GM10248 (cell line): ENCODE measurements around the gene GYG1.
"Not testable (repeated sequence)": the region's sequence is repeated elsewhere in the genome, so short reads cannot be mapped to it uniquely, and the experiment has no call there.

Experiments used
- CTCF ChIA-PET: fragments of 300-600 bp; sonication (Branson Sonifier 250); formaldehyde crosslinking; extraction: SDS; loops from one replicate; lab custom pipeline; 2021; ENCODE audit warnings: antibody characterized with exemption; lab: Yijun Ruan, JAX
- POLR2A ChIA-PET: fragments of 350-650 bp; sonication (Branson Sonifier 250); formaldehyde crosslinking; extraction: SDS; loops from one replicate; lab custom pipeline; 2020; ENCODE audit warnings: antibody characterized with exemption; lab: Yijun Ruan, JAX
- DNase-seq: peaks from one replicate; pipeline ENCODE4 v3.0.0; 2012; ENCODE audit errors: extremely low spot score
- TF ChIP-seq, protein P1 (sequence below): IDR thresholded peaks from 2 replicates; pipeline ENCODE4 v1.5.1; 2012; ENCODE audit warnings: mild to moderate bottlenecking, low read depth; ENCODE audit errors: extremely low read depth, missing control alignments, control extremely low read depth

GYG1 gene

DNA sequence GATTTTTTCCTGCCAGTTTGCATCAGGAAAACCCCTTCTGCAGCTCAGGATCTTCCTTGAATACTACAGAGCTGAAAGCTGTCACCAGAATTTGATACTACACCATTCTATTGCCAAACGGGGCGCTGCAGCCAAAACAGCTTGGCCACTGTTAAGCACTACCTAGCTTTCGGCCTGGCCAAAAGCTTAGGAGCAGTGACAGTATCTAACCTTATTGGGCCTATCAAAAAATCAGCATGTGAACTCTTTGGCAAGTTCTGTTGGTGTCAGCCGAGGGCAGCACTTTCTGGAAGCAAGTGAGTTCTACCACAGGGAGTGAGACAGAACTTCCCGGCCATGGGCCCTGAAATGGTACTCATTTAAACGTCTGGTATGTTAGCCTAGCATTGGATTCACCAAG is 16.1 kb upstream of the GYG1 start:
- DNase-seq, result no peak
- ChIA-PET CTCF (interaction anchor here (1.5 kb wide), 1 partner anchor 10 kb away, joined by 3 read pairs; no protein-coding TSS in a partner anchor), POLR2A (no interaction called here)
- TF ChIP-seq, protein P1, sequence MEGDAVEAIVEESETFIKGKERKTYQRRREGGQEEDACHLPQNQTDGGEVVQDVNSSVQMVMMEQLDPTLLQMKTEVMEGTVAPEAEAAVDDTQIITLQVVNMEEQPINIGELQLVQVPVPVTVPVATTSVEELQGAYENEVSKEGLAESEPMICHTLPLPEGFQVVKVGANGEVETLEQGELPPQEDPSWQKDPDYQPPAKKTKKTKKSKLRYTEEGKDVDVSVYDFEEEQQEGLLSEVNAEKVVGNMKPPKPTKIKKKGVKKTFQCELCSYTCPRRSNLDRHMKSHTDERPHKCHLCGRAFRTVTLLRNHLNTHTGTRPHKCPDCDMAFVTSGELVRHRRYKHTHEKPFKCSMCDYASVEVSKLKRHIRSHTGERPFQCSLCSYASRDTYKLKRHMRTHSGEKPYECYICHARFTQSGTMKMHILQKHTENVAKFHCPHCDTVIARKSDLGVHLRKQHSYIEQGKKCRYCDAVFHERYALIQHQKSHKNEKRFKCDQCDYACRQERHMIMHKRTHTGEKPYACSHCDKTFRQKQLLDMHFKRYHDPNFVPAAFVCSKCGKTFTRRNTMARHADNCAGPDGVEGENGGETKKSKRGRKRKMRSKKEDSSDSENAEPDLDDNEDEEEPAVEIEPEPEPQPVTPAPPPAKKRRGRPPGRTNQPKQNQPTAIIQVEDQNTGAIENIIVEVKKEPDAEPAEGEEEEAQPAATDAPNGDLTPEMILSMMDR, result no peak

DNA sequence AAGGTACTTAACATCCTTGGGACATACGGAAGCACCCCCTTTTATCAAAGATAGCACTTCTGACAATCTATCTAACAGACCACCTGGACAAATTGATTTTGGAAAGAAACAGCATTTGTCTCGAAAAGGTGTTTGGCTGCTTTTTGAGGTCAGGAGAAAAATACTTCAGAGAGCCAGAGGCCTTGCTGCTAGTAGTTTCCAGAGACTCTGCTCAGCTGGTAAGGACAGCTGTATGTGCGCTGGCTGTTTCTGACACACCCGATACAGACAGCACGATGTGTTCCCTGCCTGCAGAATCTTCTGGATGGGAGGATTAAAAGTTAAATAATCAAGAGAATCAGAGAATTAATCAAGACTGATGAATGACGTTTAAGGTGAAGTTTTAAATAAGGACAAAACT is 15.6 kb upstream of the GYG1 start:
- TF ChIP-seq, protein P1, result no peak
- CTCF ChIA-PET, result interaction anchor here (1.5 kb wide), 1 partner anchor 11 kb away, joined by 3 read pairs; no protein-coding TSS in a partner anchor
- POLR2A ChIA-PET, result no interaction called here
- DNase-seq, result no peak

DNA sequence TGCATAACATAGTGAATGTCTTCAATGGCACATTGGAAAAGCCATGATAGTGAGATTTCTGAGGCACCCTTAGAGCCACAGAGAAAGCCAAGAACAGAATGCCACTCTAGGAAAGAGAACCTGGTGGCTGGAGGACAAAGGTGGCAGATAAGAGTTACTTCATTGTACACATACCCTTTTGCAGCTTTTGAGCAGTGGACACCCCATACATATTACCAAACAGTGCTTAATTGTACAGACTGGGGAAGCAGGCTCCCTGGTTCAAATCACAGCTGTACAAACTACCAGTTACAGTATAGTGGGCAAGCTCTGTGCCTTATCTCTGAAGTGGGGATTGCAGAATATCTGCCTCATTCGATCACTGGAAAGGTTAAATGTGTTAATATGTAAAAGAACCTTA is 10.1 kb upstream of the GYG1 start:
- TF ChIP-seq, protein P1, result no peak
- ChIA-PET POLR2A (no interaction called here), CTCF (interaction anchor here (1.0 to 1.7 kb wide), 4 partner anchors 8 to 15 kb away, joined by 3 to 4 read pairs (median 3); no protein-coding TSS in a partner anchor)
- no peak for DNase-seq

DNA sequence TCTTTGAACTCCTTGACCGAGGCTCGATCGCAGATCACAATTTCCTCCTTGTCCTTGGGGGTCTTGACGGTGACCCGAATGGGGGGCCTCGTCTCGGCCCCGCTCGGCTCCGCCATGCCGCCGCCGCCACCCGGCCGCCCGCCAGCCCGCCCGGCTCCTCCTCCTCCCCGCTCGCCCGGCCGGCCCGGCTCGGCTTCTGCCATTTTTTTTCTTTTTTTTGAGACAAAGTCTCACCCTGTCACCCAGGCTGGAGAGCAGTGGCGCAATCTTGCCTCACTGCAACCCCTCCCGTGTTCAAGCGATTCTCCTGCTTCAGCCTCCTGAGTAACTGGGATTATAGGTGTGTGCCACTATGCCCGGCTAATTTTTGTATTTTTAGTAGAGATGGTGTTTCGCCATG is 3.8 kb upstream of the GYG1 start:
- POLR2A ChIA-PET, DNase-seq: not testable (repeated sequence)
- CTCF ChIA-PET, result interaction anchor here (1.6 kb wide), 1 partner anchor 14 kb away, joined by 4 read pairs; no protein-coding TSS in a partner anchor

DNA sequence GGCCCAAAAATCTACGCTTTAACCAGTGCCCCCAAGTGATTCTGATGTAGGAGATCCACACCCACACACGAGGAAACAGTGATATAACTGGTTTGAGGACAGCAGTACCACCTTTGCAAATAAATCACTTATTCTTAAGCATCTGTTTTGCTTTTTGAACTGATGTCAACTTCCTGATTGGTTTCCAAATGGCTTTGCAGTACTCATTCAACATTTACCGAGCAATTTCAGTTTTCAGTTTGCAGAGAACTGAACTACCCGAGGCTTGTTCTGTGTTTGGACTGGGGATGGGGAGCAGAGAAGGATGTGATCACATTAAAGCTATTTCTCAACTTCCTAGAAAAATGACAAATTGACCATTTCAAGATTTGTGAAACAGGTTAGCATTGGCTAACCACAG is 1.1 kb upstream of the GYG1 start:
- peak; percentile 30 for DNase-seq
- ChIA-PET CTCF (interaction anchor here (0.6 to 5.0 kb wide), 10 partner anchors 9 to 170 kb away, joined by 3 to 25 read pairs (median 4); no protein-coding TSS in a partner anchor), POLR2A (no interaction called here)
- TF ChIP-seq, protein P1, result no peak

DNA sequence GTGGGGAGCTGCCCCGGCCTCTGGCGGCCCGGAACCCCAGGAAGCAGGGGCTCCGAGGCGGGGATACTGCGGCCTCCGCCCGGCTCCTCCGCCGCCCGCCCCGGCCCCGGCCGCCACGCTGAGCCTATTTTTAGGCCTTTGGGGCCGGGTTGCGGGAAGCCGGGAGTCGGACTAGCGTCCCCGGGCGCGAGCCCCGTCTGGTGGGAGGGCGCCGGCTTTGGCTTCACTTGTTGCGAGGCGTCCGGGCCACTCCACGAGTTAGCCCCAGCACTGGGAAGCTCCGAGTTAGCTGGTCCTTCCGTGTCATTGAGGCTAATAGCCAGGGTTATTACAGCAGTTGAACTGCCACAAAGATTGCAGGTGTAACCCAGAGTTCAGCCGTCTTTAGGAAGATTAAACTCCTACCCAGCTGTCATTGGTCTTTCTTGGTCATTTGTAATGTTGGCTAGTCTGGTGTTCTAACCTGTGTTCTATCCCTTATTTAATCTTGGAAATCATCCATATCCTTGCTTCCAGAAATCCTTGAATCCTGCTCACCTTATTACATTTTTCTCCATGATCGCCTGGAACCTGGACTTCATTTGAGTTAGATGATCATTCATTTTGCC is 791 bp downstream of the GYG1 start:
- ChIA-PET CTCF (interaction anchor here (0.8 to 5.0 kb wide), 8 partner anchors 10 to 46 kb away, joined by 3 to 25 read pairs (median 4); no protein-coding TSS in a partner anchor), POLR2A (no interaction called here)
- TF ChIP-seq, protein P1, result no peak
- peak; percentile 60 for DNase-seq

DNA sequence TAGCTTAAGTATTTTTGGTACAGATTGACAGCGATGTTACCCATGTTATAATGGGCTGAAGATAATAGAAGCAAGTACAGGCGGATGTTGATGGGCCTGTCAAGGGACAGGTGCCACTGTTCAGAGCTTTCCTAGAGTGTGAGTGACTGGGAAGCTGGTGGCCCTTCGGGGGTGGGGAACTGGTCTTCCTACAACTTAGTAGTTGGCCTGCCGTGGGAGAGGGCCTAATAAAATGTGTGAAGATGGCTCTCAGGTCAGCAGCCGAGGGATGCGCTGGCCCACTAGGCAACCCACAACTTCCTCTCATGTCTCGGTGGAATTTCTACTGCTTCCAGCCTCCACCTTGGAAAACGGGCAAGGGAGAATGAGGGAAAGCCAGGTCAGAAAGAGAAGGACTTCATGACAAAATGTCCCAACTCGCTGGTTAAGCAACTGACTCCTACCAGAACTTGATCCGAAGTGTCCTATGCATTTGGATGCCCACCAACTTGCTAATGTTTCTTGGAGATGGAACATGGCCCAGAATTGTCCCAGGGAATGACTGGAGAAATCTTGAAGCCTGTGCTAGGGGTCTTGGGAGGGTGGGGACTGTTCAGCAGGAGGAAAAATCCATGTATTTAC is 1.4 kb downstream of the GYG1 start:
- no peak for DNase-seq
- ChIA-PET POLR2A (no interaction called here), CTCF (interaction anchor here (0.8 to 5.0 kb wide), 6 partner anchors 9 to 44 kb away, joined by 3 to 25 read pairs (median 4); no protein-coding TSS in a partner anchor)
- TF ChIP-seq, protein P1, result no peak
